ENCODE measurements around the gene POU4F2.

DNA sequence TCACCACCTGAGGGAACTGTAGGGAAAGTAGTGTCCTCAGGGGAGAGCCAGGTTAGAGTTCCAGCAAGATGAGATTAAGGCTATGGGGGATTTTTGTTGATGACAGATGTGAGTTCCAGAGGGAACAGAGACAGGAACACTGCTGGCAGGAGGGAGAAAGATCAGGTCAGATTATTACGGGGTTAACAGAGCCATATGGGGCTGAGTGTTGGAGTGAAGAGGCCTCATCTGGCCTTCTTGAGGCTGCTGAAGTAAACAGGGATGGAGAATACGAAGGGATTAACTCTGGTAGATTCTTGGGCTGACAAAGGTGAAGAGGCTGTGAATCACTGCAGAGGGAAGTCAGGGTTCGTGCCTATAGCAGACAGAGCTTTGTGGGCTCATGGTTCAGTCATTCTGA, 47.9 kb upstream of the POU4F2 start:
- TF ChIP-seq GATA2 (IDR thresholded peaks at IDR 0.05; ENCODE audit: low read depth, low read length) (no peak), GATA3 (IDR thresholded peaks at IDR 0.05; ENCODE audit: low read depth, low read length) (no peak)
